Rectal smooth muscle tissue (tissue), 1 donor: ENCODE measurements around the gene PTGES2.

Experiments used
- H3K27ac ChIP-seq: one replicate; pipeline ENCODE4 v1.7.0; 2013; ENCODE audit warnings: low read depth, low read length, inconsistent platforms
- H3K27me3 ChIP-seq: one replicate; pipeline ENCODE4 v1.7.0; 2013; ENCODE audit warnings: low read length; ENCODE audit not compliant: control insufficient read depth, insufficient read depth
- H3K36me3 ChIP-seq: one replicate; pipeline ENCODE4 v1.7.0; 2013; ENCODE audit warnings: low read length; ENCODE audit not compliant: control insufficient read depth, insufficient read depth
- H3K4me1 ChIP-seq: one replicate; pipeline ENCODE4 v1.7.0; 2013; ENCODE audit warnings: low read length; ENCODE audit not compliant: control insufficient read depth, insufficient read depth
- H3K4me3 ChIP-seq: one replicate; pipeline ENCODE4 v1.7.0; 2013; ENCODE audit warnings: low read length
- H3K9ac ChIP-seq: one replicate; pipeline ENCODE4 v1.7.0; 2013; ENCODE audit warnings: low read length

Gene PTGES2

DNA sequence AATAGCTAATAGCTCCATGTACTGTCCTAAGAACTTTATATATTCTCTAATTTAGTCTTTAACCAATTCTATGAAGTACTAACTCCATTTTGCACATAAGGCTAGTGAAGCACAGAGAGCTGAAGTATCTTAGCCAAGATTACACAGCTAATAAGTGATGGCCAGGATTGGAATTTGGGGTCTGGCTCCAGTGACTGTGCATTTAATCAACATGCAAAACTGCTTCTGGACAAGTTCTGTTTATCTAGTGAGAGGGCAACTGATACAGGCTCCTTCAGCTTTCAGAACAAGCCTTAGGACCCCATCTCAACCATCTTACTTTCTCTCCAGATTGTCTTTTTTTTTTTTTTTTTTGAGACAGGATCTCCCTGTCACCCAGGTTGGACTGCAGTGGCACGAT lies 38.2 kb downstream of the PTGES2 start:
- Histone ChIP-seq H3K27me3 (no peaks in the 10 kb centered on the region), H3K27ac (no peak overlapping the region), H3K4me1 (peaks cover 18% of the 10 kb centered on the region)

DNA sequence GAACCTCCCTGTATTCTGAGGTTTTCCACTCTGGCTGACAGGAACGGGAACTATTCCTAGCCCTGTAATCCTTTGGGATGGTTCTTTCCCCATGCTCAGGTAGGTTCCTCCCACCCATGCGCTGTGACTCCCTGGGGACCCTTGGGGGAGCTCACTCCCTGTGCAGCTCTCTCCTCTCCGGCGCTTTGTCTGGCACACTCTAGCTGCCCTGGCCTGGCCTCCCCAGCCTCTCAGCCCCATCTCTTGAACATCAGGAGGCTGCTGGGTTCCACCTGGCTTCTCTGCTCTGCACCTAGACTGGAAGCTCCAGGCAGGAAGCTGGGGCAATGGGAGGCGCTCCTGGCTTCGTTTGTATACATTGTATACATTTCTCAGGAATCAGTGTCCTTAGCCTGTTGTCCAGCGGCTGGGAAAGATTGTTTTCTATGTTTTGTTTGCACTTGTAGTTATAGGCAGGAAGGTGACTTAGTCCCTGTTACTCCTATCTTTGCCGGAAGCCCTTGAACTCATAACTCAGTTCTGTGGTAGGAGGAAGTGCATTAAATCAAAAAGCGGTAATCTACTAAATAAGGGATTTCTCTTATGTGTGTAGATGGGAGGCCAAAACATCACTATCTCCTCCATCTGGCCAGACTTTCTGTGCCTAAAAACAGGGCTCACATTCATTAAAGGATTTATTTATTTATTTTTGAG lies 39.1 kb downstream of the PTGES2 start:
- H3K27me3 ChIP-seq, result no peaks in the 10 kb centered on the region
- peaks cover 14% of the 10 kb centered on the region for H3K4me1 ChIP-seq
- no peak overlapping the region for H3K4me3 ChIP-seq
- no peaks in the 10 kb centered on the region for H3K36me3 ChIP-seq
- no peak overlapping the region for H3K27ac ChIP-seq
- no peak overlapping the region for H3K9ac ChIP-seq

More for the DNA sequence above, 38.2 kb downstream of the PTGES2 start:
- Histone ChIP-seq H3K9ac (no peak overlapping the region), H3K4me3 (no peak overlapping the region), H3K36me3 (no peaks in the 10 kb centered on the region)

DNA sequence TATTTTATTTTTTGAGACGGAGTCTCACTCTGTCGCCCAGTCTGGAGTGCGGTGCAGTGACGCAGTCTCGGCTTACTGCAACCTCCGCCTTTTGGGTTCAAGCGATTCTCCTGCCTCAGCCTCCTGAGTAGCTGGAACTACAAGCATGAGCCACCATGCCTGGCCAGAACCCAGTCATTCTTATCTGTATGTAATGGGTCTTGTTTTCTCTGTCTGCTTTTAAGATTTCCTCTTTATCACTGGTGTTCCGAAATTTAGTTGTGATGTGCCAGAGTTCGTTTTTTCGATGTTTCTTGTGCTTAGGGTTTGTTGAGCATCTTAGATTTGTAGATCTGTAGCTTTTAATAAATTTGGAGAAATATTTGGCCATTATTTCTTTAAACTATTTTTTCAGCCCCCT lies 40.3 kb downstream of the PTGES2 start:
- H3K27me3 ChIP-seq, result no peaks in the 10 kb centered on the region

GRCh38 chr9:128085943-128086342 lies 41.6 kb downstream of the PTGES2 start:
- Histone ChIP-seq H3K36me3 (no peaks in the 10 kb centered on the region), H3K4me1 (peaks cover 3% of the 10 kb centered on the region), H3K27ac (no peak overlapping the region), H3K27me3 (no peaks in the 10 kb centered on the region), H3K9ac (no peak overlapping the region), H3K4me3 (no peak overlapping the region)

More for the DNA sequence above, 40.3 kb downstream of the PTGES2 start:
- no peak overlapping the region for H3K27ac ChIP-seq
- no peak overlapping the region for H3K4me3 ChIP-seq
- peaks cover 7% of the 10 kb centered on the region for H3K4me1 ChIP-seq
- no peak overlapping the region for H3K9ac ChIP-seq
- no peaks in the 10 kb centered on the region for H3K36me3 ChIP-seq

DNA sequence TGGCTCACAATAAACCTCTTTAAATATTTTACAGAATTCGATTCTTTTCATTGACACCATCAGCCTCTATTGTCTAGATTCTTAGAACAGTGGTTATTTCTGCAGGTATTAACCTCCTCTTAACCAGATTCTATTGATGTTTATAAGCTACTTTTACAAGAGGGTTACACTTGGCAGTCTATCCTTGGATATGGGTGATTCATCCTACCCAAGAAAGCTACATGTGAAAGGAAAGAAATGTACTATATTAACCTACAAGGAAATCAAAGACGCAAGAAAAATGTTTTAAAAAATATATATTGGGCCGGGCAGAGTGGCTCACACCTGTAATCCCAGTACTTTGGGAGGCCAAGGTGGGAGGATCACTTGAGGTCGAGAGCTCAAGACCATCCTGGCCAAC lies 42.8 kb downstream of the PTGES2 start:
- Histone ChIP-seq H3K36me3 (no peaks in the 10 kb centered on the region), H3K27ac (no peak overlapping the region), H3K4me3 (no peak overlapping the region), H3K27me3 (no peaks in the 10 kb centered on the region), H3K4me1 (peaks cover 3% of the 10 kb centered on the region), H3K9ac (no peak overlapping the region)

GRCh38 chr9:128082151-128082550 lies 45.4 kb downstream of the PTGES2 start:
- no peak overlapping the region for H3K9ac ChIP-seq
- no peaks in the 10 kb centered on the region for H3K36me3 ChIP-seq
- no peak overlapping the region for H3K4me3 ChIP-seq
- peaks cover 3% of the 10 kb centered on the region for H3K4me1 ChIP-seq
- H3K27ac ChIP-seq, result peak overlapping the region; percentile 33
- no peaks in the 10 kb centered on the region for H3K27me3 ChIP-seq

GRCh38 chr9:128081056-128081455 lies 46.5 kb downstream of the PTGES2 start:
- Histone ChIP-seq H3K36me3 (no peaks in the 10 kb centered on the region), H3K9ac (no peak overlapping the region), H3K27ac (peak overlapping the region; percentile 24), H3K4me3 (no peak overlapping the region), H3K4me1 (peaks cover 3% of the 10 kb centered on the region), H3K27me3 (no peaks in the 10 kb centered on the region)

DNA sequence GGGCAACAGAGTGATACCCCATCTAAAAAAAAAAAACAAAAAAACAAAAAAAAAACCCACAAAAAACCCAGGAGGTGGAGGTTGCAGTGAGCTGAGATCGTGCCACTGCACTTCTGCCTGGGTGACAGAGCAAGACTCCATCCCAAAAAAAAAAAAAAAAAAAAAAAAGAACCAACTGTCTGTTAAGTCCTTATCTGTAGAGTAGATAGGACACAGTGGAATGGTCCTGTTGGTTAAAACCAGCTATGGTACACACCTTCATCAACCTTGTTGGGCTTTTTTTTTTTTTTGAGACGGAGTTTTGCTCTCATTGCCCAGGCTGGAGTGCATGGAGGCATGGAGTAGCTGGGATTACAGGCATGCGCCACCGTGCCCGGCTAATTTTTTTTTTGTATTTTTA lies 47.3 kb downstream of the PTGES2 start:
- Histone ChIP-seq H3K27ac (no peak overlapping the region), H3K27me3 (no peaks in the 10 kb centered on the region), H3K4me1 (peaks cover 3% of the 10 kb centered on the region), H3K9ac (no peak overlapping the region), H3K4me3 (no peak overlapping the region), H3K36me3 (no peaks in the 10 kb centered on the region)

GRCh38 chr9:128078504-128079434 lies 48.8 kb downstream of the PTGES2 start:
- H3K4me3 ChIP-seq, result peak overlapping the region; percentile 24
- H3K36me3 ChIP-seq, result no peaks in the 10 kb centered on the region
- H3K9ac ChIP-seq, result no peak overlapping the region
- no peak overlapping the region for H3K27ac ChIP-seq
- H3K27me3 ChIP-seq, result no peaks in the 10 kb centered on the region
- H3K4me1 ChIP-seq, result peaks cover 3% of the 10 kb centered on the region

DNA sequence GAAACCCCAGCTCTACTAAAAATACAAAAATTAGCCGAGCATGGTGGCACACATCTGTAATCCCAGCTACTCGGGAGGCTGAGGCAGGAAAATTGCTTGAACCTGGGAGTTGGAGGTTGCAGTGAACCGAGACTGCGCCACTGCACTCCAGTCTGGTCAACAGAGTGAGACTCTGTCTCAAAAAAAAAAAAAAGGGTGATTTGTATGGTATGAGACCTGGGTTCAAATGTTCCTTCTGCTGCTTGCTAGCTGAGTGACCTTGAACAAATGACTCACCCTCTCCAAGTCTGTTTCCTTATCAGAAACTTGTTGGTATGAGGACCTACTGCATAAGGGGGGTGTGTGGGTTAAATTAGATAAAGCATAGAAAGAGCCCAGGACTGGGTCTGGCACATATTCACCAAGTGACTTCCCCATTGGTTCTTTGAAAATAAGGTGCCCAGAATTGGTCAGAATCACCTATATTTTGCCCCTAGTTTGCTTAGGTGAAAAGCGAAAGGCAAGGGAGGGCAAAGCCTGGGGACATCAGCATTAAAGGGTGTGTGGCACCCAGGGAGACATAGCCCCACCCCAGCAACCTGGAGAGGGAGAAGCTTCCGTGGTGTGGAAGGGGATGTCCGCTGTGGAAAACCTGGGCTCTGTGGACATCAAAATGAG lies 49.6 kb downstream of the PTGES2 start:
- Histone ChIP-seq H3K27ac (peak overlapping the region; percentile 22), H3K36me3 (no peaks in the 10 kb centered on the region), H3K4me1 (peaks cover 10% of the 10 kb centered on the region), H3K4me3 (no peak overlapping the region), H3K9ac (no peak overlapping the region), H3K27me3 (no peaks in the 10 kb centered on the region)

DNA sequence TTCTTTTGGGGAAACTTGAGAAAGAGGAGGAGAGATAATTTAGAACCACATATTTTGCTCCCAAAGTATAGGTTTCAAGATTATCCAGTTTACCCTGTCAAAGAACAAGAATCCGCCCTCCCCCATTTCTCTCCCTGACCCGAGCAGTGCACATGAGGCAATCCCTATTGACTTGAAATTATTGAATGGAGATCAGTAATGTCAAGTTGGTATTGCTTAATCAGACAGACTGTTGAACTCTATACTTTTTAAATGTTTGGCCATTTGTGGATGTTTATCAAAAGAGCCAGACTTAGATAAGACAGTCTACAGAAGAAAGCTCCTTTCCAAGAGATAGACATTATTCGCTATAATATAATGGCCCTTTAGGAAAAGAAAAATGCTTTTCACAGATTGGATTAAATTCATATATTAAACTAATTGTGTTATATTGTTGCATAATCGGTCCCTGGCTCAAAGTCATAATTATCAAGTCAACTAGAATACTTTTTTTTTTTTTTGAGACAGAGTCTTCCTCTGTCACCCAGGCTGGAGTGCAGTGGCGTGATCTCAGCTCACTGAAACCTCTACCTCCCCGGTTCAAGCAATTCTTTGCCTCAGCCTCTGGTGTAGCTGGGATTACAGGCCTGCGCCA lies 54.2 kb downstream of the PTGES2 start:
- H3K4me1 ChIP-seq, result peaks cover 18% of the 10 kb centered on the region

More for the DNA sequence above, 54.2 kb downstream of the PTGES2 start:
- Histone ChIP-seq H3K27me3 (no peaks in the 10 kb centered on the region), H3K36me3 (no peaks in the 10 kb centered on the region), H3K4me3 (no peak overlapping the region), H3K27ac (peak overlapping the region; percentile 88), H3K9ac (no peak overlapping the region)
